Posterior vena cava (tissue), 2 donors: ENCODE data around the gene BPIFB4. TPM values are rescaled to one million over a fixed set of nuclear protein-coding genes. Genes with fewer than 3 reads are reported as not detected.
"Not testable (repeated sequence)": the region's sequence is repeated elsewhere in the genome, so short reads cannot be mapped to it uniquely, and the experiment has no call there.

ENCODE experiments used
- DNase-seq: peaks from one replicate; pipeline ENCODE4 v3.0.0-alpha.2; 2020; ENCODE audit warnings: low spot score
- intact Hi-C, 2 donors: fragments of 100-400 bp; cut with DNase I; formaldehyde crosslinking; loops; one replicate each; pipeline versions ENCODE4 v1.14.1 to v1.14.2; 2022 to 2023
- total RNA-seq, 2 donors: library from RNA; stranded (reverse); fragmentation: NEBNext Ultra II Directional; extraction: Animal tissue kit (Norgen Biotek cat#: 25700); gene quantifications; one replicate each; pipeline ENCODE4 v1.2.1, GENCODE V29; 2021
- donor health status: DM: yes; HTN: yes; CAD: no.
- donor health status: DM: yes; HTN: yes; CAD: no.

Gene BPIFB4
- total RNA-seq, 2 donors from 2014 or later, result not detected

DNA sequence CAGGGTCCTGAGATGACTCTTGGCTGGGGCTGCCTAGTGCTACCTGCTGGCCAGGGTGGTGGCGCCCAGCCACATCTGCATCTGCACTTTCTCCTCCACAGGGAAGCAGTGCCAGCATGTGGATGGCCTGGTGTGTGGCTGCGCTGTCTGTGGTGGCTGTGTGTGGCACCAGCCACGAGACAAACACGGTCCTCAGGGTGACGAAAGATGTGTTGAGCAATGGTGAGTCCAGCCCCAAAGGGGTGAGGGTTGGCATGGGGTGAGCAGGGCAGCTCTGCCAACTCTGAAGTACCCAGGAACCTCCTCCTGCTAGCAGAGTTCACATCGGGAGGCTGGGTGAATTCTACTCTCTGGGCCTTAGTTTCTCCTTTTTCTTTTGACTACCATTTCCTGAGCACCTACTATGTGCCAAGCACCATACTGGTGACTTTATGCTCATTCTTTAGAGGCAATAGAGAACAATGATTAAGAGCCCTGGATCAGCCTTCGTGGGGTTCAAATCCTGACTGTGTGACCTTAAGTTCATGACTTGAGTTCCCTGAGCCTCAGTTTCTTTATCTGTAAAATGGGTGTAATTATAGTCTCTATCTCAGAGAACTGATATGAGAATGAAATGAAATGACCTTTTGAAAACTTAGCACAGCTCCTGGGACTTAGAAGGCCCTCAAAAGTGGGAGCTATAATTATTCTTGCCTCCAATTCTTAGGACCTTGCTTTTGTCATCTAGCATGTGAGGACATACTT lies 2.1 kb downstream of the BPIFB4 start:
- intact Hi-C loops, result no loop called here
- DNase-seq, result no peak

DNA sequence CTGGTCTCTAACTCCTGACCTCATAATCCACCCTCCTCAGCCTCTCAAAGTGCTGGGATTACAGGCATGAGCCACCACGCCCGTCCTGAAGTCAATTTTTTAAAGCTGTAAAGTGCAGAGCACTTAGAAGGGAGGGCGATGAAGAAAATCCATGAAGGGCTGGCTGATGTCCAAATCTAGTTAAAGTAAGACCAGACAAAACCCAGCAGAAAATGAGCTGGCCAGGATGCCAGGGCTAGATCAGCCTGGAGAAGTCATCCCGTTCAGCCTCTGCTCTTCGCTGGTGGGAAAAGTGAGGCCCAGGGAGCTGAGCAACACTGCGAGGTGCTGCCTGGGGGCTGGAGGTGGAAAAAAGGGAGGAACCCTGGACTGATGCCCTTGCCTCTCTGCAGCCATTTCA lies 3.1 kb downstream of the BPIFB4 start:
- DNase-seq, result no peak
- intact Hi-C loops, result no loop called here

DNA sequence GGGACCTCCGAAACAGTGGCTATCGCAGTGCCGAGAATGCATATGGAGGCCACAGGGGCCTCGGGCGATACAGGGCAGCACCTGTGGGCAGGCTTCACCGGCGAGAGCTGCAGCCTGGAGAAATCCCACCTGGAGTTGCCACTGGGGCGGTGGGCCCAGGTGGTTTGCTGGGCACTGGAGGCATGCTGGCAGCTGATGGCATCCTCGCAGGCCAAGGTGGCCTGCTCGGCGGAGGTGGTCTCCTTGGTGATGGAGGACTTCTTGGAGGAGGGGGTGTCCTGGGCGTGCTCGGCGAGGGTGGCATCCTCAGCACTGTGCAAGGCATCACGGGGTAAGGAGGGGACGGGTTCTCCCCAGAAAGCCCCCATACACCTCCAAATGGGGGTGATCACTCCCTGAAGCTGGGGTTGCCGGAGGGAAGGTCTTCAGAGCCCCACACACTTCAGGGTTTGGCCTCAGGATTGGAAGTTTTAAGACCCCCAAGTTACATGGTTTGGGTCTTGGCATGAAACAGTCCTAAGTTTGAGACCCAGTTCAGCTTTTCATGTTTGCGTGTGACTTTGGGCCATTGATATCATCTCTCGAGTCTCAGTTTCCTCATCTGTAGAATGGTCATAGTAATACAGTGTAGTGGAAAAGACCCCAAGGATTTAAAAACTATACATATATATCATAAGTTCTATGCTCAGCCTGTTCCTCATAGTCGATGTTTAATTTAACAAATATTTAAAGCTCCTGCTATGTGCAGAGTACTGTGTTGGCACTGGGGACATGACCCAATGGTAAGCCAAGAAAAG lies 4.3 kb downstream of the BPIFB4 start:
- intact Hi-C loops, result no loop called here
- DNase-seq, result no peak

DNA sequence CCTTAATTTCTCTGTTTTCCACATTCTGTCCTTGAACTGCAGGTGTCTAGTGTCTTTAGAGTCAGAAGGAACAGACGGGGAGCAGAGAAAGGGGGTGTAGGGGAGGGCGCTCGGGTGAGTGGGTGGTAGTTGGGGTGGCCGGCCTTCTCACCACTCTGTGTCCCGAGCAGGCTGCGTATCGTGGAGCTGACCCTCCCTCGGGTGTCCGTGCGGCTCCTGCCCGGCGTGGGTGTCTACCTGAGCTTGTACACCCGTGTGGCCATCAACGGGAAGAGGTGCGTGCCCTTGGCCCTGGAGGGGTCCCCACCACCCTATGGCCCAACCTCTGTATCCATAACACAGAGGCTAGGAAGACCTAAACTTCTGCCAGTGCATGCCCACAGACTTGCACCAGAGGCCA lies 5.3 kb downstream of the BPIFB4 start:
- intact Hi-C loops, result no loop called here
- DNase-seq, result no peak

DNA sequence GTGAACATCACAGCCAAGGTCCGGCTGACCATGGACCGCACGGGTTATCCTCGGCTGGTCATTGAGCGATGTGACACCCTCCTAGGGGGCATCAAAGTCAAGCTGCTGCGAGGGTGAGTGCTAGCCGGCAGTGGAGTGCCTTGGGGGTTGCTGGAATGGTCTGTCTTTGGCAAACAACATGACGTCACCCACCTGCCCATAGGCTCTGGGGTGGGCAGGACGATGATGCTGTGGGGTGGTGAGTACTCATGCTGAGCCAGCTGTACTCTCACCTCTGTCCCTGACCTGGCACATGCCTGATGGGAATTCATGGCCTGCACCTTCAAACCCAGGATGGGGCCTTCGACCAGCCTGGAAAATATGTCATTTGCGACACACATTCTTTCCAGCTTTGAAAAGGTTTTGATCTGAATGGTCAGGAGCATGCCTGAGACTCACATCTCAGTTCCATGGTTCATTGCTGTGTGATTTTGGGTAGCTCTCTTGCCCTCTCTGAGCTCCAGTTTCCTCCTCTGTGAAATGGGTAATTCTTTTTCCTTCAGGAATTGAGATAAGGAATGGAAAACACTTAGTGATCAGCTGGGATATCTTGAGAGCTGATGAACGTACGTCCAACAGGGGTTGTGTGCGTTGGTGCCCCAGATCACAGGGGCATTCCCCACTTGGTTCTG lies 6.7 kb downstream of the BPIFB4 start:
- intact Hi-C loops, result no loop called here
- DNase-seq, result no peak

GRCh38 chr20:33091147-33091546 lies 11.7 kb downstream of the BPIFB4 start:
- no peak for DNase-seq
- intact Hi-C loops, result no loop called here

DNA sequence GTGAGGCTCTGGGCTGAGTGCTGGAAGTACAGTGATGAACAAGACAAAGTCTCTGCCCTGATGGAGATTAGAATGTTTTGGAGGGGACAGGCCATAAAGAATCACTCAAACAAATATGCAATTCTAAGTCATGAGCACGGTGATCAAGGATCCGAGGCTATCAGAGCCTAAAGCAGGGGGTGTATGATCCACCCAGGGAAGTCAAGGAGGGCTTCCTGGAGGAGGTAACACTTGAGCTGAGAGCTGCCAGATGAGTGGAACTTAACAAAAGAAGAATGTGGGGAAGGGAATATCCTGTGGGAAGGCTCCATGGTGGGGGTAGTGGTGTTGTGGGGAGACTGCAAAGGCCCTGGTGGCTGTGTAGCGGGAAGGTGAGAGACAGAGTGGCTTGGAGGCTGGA lies 12.2 kb downstream of the BPIFB4 start:
- DNase-seq, result peak; percentile 26
- intact Hi-C loops, result no loop called here

GRCh38 chr20:33092361-33092760 lies 12.9 kb downstream of the BPIFB4 start:
- intact Hi-C loops, result no loop called here
- DNase-seq, result peak; percentile 62

DNA sequence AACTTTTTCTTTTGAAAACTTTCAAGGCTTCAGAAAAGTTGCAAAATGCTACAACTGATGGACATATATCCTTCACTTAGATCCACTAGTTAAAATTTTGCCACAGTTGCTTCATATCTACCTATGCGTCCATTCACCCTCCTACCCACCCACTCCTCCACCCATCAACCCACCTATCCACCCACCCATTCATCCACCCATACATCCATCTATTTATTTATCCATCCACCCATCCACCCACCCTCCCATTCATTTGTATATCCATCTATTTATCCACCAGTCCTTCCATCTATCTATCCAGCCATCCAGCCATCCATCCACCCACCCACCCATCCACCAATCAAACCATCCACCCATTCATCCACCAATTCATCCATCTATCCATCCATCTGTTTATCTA lies 13.6 kb downstream of the BPIFB4 start:
- DNase-seq, result no peak
- intact Hi-C loops, result no loop called here

DNA sequence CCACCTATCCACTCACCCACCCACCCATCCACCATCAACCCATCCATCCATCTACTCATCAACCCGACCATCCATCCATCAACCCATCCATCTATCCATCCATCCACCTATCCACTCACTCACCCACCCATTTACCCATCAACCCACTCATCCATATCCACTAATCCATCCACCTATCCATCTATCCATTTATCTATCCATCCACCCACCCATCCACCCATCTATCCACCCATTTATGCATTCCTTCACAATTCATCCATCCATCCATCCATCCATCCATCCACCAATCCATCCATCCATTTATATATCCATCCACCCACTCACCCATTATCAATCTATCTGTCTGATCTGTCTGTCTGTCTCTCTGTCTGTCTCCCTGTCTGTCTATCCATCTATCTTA lies 14.1 kb downstream of the BPIFB4 start:
- intact Hi-C loops, result no loop called here
- no peak for DNase-seq

DNA sequence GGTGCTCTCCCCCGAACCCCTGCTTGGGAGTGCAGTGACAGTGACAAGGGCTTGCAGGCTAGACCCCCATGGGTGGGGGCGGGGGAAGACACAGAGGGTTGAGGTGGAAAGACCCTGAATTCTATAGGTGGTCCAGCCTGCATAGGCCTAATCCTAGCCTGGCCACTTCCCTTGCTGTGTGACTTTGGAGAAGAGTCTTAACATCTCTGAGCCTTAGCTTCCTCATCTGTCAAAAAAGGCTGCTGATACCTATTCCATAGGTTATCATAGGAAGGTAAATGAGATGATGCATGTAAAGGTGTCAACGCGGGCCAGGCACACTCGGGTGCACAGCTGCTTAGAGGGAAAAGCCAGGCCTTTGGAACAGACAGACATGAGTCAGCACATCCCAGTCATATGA lies 15.8 kb downstream of the BPIFB4 start:
- intact Hi-C loops, result no loop called here
- DNase-seq, result peak; percentile 48

- peak; percentile 36 for DNase-seq
- intact Hi-C loops, result not testable (repeated sequence)
These were observed 16.6 kb downstream of the BPIFB4 start for GRCh38 chr20:33095902-33096584.

DNA sequence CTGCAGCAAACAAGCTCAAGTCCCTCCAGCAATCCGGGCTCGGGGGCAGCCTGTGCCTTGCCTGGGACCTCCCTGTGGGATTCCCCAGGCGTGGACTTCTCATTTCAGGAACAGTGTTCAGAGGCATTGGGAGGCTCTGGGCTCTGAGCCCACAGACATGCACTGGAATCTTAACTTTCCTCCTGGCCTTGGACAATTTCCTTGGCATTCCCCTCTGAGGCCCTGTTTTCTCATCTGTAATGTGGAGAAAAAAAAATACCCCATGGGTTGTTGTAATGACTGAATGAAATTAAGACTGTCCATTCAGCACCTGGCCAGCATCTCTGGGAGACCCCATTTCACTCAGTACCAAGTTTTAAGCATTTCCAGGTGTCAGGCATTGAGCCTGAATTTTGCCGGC lies 17.6 kb downstream of the BPIFB4 start:
- intact Hi-C loops, result no loop called here
- DNase-seq, result peak; percentile 71

GRCh38 chr20:33099843-33100538 lies 20.5 kb downstream of the BPIFB4 start:
- peak; percentile 10 for DNase-seq
- intact Hi-C loops, result no loop called here

GRCh38 chr20:33103556-33103955 lies 24.1 kb downstream of the BPIFB4 start:
- intact Hi-C loops, result no loop called here
- peak; percentile 7 for DNase-seq

GRCh38 chr20:33104336-33104735 lies 24.9 kb downstream of the BPIFB4 start:
- intact Hi-C loops, result no loop called here
- peak; percentile 58 for DNase-seq

DNA sequence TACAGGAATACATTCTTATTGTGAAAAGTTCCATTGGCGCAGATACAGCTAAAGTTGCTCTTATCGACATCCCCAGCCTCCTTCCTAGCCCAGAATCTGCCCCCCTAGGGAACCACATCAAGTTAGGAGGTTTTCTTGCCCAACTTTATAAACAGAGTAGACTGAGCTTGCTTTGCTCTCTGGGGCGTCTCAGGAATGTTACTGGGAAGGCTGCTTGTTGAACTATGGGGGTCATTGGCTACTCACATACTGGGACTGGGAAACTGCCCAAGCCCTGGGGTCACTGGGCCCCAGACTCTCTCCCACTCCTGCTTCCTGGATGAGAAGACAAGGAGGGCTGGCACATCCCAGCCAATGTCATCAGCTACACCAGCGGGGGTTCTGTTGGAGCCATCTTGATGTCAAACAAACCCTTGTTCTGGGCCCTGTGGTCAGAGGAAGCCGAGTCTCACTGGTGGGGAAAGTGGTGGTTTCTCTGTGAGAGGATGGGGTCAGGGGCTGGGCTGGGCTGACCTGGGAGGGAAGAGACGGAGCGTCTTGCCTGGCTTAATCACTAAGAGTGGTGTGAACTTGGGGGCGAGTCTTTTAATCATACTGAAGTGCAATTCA lies 26.0 kb downstream of the BPIFB4 start:
- peak; percentile 68 for DNase-seq
- intact Hi-C loops, result no loop called here

- DNase-seq, result peak; percentile 66
- intact Hi-C loops, result not testable (repeated sequence)
These were observed 26.7 kb downstream of the BPIFB4 start for GRCh38 chr20:33106058-33106620.
